Right hindlimb (tissue), 1 donor: ENCODE data around the gene TLCD3B.
"Not testable (repeated sequence)": the region's sequence is repeated elsewhere in the genome, so short reads cannot be mapped to it uniquely, and the experiment has no call there.

Experiments used
- DNase-seq: peaks from one replicate; pipeline ENCODE4 v3.0.0-alpha.2; 2018

TLCD3B gene

DNA sequence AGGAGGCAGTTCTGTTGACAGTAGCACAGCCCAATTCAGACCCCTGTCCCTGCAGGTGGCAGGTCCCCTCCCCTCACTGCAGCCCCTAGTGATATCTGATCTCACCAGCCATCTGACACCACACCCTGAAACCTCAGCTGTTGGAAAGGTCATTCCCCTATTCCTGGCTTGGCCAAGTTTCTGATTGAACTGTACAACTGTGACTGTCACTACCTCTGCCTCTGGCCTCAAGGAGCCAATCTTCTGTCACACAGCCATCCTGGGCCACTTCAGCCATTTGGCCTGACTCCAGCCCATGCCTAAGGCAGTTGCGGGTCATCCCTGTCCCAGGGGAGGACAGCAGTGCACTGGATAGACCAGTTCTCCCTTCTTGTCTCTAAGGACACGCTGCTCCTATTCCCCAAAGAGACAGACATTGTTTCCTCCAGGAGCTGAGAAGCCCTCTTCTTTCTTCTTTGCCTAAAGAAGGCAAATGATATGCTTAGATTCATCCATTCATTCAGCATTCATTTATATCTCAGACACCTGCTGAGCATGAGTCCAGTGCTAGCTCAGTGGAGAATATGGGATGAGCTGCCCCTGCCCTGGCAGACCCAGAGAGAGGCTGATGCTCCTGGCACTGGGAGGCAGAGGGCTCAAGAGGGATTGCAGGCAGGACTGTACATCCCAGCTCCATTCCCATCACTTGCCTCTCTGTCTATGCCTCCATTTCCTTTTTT, 29.9 kb upstream of the TLCD3B start:
- peak; percentile 68 for DNase-seq

DNA sequence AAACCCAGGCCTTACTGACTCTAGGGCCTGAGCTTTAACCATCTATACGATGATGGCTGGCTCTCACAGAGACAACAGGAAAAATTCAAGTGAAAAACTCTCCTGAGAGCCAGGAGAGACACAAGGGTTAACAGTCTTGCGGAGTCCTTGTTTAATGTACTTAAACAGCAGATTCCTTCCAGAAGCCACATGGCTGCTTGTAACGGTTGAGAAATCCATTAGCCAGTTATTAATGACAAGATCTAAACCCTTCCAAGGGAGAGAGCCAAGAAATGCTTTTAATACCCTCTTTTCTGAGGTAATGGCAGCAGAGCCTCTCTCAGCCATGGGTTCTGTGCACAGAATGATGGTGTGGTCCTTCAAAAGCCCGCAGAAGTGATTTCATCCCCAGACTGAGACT, 29.3 kb upstream of the TLCD3B start:
- DNase-seq, result no peak

DNA sequence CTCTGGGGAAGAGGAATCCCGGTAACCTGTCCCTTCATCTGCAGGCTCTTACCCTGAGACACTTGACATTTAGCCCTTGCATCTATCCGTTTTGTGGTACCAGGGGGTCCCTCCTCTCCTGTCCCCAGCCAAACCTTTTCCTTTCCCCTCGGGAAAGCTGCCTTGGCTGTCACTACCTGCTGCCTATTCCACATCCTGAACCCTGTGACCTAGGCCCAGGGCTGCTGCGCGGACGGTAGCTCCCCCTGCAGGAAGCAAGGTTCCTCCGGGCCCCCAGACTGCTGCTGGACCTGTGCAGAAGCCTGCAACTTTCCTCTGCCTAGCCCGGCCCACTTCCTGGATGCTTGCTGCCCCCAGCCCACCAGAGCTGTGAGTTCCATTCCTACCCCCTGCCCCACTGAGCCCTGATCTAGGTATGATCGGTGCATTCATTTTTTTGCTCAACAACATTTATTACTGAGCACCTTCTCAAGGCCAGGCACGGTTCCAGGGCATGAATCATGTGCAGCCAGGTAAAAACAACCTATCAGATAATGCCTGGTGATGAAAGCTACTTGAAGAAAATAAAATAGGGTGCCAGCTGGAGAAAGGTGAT, 24.0 kb upstream of the TLCD3B start:
- no peak for DNase-seq

DNA sequence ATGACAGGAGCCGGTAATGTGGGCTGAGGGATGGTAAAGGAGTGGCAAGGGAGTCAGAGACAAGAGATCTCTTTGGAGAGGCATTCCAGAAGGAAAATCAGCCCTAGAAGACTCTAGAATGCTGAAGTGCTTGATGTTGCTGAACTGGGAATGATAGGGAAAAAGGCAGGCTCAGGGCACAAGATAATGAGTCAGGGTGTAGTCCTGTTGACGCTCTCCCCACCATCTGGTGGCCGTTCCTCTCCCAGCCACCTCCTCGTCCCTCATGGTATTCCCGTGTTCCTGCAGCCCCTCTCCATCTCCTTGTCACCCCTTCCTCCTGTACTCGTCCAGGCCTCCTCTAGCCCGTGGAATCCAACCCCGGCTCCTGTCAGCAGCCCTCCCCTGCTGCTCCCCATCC, 23.4 kb upstream of the TLCD3B start:
- DNase-seq, result no peak

DNA sequence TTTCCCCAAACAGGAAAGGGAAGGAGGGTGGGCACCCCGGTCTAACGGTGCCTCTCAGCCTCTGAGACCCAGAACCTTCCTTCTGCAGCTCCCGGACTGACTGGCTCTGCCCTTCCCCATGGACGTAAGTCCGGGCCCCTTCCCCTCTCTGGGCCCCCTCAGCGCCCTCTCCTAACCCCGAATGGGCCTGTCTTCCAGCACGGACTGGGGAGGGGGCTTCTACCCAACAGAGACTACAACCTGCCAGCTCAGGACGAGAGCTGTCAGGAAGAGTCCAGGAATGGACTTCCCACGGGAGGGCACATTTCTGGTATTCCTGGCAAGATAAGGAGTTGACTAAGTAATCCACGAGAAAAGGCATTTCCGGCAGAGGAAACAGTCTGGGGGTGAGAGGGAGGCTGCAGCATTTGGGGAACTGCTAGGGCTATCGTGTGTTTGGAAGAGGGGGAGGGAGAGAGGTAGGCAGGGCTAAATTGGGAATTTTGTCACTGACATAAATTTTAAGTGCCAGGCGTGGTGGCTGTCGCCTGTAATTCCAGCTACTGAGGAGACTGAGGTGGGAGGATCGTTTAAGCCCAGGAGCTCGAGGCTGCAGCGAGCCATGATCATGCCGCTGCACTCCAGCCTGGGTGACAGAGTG, 22.4 kb upstream of the TLCD3B start:
- DNase-seq, result peak; percentile 31

DNA sequence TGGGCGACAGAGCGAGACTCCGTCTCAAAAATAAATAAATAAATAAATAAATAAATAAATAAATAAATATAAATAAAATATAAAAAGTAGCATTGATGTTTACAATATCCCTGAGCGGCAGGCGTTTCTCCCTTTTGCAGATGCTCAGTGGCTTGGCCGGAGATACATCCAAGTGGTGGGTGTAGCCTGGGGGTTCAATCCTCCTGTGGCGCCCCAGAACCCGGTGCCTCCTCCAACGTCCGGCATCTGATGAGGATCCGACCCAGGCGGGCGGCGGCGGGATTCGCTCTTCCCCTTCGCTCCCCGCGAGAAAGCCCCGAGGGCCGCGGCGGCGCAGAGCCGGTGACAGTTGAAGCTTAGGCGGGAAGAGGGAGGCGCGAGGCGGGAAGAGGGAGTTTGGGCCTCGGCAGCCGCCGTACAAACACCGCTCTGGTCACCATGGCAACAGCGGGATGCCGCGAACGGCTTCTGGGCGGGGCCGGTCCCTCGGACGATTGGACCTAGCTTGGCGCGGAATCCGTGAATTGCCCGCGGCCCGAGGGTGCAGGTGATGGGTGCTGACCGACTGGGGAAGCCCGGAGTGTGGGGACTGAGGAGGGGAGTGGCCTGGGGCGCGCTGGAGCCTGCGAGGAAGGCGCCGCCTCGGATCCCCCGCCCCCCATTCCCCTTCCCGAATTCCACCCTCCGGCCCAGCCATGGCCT, 21.8 kb upstream of the TLCD3B start:
- peak; percentile 94 for DNase-seq

DNA sequence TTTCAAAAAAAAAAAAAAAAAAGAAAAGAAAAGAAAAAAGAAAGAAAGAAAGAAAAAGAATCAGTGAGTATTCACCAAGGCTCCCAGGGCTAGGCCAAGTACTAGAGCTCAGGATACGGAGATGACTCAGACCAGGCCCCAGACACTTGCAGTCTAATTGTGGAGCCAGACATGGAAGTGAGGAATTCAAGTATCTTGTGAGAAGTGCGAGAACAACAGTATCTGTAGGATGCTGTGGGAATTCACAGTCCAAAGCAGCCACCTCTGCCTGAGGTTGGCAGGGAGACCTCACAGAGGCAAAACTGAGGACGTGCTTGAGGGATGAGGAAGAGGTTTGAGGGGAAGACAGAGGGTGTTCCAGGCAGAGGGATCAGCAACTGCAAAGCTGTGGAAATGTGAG, 20.4 kb upstream of the TLCD3B start:
- DNase-seq, result no peak

DNA sequence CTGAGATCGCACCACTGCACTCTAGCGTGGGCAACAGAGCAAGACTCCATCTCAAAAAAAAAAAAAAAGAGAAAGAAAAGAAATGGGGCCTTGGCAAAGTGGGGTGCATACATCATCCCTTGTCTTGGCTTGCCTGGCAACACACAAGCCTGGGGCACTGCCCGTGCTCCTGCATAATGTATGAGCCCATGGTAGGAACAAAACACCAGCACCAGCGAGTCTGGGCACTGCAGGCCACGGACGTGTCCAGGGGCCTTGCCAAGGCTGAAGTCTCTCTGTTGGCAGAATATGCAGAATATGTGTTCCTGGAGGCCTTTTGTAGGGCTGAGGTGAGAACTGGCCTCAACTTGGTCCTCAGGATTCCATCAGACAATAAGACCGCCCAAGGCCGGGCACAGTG, 18.8 kb upstream of the TLCD3B start:
- DNase-seq, result no peak

DNA sequence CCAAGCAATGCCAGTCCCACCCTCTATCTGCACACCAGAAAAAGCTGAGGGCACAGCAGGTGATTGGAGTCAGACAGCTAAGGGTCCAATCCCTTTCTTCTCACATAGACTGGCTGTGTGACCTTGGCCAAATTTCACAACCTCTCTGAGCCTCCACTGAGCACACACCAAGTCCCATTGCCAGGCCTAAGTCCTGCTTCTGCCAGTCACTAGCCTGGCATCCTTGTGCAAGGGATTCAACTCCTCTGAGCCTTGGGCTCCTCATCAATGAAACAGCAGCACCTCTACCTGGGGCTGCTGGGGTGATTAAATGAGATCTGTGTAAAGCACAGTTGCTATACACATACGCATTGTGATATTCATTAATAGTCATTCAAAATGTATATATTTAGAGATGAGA, 15.5 kb upstream of the TLCD3B start:
- DNase-seq, result no peak

DNA sequence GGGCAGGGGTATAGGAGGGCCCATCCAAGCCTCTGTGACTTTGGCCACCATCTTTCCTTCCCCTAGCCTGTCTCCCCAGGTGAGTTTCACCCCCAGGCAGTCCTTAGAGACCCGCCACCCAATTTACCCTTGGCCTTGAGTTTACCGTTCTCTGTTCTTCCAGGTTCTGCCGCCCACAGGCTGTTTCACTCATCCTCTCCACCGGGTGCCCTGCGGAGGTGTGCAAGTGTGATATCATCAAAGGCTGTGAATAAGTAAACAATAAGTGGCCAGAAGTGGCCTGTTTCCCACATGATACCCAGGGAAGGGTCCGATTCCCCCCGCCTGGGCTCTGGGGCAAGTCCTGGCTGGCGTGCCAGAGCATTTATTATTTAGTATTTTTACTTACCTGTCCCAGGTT, 15.1 kb upstream of the TLCD3B start:
- no peak for DNase-seq

DNA sequence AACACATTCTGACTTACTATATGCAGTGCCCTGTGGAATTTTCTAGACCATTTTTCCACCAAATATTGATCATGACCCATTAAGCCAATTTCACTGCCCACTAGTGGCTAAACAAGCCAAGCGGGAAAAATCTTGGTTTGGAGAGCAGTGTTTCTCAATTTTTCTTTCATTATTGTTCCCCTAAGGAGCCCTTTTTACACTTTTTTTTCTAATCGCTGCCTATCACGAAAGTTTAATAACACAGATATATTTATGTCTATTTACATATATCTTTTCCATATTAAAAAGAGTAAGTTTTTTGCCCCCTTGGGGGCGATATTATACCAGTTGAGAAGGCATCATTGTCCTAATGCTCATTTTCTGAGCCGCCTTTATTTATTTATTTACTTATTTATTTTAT, 10.8 kb upstream of the TLCD3B start:
- no peak for DNase-seq

DNA sequence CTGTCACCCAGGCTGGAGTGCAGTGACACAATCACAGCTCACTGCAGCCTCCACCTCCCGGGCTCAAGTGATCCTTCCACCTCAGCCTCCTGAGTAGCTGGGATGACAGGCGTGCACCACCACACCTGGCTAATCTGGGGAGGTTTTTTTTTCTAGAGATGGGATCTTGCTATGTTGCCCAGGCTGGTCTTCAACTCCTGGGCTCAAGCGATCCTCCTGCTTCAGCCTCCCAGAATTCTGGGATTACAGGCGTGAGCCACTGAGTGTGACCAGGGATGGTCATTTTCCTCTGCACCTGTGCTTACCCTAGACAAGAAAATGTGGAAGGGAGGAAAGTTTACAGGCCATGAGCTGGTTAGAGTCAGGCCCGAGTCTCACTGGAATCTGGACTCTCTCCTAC, 9.6 kb upstream of the TLCD3B start:
- not testable (repeated sequence) for DNase-seq

DNA sequence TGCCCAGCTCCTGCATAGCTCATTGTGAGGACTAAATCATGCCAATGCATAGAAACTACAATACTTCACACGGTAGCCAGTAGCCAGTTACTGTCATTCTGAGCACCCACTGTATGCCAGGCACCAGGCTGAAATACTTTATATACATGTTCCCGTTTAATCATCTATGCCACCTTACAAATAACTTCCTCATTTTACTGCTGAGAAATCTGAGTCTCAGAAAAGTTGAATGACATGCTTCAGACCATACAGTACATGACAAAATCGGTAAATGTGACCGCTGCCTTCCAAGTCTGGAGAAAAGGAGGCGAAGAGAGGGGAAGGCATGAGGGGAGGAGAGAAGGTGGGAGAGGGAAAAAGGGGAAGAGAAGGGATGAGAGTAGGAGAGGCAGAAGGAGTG, 9.2 kb upstream of the TLCD3B start:
- no peak for DNase-seq

DNA sequence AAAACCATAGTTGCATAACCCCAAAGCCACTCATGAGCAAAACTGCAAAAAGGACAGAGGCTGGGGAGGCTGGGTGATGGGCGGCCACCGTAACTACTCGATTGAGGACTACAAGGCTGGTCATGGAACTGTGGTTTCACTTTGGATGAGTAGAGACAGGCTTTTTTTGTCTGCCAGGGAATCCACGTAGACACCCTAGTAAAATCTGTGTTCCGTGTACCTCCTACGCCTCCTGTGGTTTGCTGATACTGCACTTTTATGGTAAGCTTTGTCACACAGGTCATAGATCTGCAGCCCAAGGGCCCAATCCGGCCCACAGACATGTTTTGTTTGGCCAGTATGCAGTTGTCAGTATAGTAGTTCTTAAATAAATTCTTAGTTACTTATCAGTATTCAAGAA, 2.2 kb upstream of the TLCD3B start:
- no peak for DNase-seq

DNA sequence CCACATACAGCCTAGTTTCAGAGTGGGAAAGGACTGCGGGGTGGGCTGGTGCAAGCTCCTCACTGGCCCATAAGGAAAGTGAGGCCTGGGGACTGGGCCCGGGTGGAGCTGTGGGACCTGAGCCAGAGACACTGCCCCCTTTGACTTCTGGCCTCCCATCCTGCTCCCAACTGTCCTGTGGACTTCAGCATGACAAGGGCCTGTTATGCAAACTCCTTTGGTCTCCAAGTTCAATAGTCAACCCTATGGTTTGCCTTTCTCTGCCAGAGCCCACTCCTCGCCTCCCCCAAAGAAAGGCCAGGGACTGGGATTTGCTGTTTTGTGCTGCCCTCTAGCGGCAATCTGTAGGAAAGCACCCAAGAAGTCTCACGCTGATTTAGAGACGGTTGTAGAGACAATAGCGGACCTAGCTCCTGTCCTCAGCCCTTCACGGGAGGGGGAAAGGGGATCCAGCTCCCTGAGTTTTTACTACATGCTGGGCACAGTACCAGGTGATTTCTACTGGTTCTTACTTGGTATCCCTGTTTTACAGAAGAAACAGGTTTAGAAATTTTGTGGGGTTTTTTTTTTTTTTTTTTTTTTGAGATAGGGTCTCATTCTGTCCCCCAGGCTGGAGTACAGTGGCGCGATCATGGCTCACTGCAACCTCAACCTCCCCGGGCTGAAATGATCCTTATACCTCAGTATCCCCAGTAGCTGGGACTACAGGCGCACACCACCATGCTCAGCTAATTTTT, 1.2 kb upstream of the TLCD3B start:
- DNase-seq, result peak; percentile 36

DNA sequence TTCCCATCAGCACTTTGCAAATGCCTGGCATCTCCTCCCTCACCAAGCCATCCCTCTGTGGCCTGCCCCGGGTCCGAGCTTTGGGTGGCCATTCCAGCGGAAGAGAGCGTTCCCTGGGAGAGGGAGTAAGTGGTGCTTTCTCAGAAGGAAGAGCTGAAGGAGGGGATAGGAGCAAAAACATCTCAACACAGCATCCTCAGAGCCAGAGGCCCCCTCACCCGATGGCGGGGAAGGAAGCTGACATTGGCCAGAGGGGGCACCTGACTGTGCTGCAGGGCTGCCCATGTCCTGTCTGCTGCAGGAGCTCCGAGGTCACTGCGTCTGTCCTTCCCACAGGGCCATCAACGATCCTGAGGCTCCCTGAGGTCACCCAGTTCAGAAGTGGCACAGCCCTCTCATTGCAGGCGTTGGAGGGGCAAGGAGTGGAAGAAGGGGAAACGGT, 427 bp upstream of the TLCD3B start:
- no peak for DNase-seq

DNA sequence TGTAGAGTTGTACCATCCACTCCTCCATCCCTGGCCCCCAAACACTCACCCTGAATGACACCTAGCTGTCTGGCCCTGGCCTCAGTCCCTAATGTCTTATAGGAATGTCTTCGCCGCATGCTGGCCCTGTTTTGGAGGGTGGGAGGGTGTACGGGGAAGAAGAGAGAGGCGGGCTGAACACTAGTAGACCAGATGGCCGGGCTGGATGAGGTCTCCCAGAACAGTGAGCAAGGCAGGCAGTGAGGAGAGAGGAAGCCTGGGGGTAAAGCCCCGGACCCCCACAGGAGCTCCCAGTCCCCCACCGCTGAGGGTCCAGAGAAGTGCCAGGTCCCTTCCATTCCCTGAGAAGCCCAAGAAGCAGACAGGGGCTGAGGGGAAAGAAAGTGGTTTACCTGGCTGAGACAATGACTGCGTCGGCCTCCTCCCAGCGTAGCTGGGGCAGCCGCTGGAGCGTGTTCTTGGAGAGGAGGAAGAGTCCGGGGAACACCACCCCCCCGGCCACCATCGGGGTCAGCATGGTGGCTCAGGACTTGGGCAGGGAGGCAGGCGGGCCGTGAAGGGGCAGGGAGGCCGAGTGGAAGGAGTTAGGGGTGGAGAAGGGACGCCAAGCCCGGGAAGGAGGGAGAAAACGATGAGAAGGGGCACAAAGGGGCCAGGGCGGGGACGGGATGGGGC, 923 bp downstream of the TLCD3B start:
- no peak for DNase-seq

DNA sequence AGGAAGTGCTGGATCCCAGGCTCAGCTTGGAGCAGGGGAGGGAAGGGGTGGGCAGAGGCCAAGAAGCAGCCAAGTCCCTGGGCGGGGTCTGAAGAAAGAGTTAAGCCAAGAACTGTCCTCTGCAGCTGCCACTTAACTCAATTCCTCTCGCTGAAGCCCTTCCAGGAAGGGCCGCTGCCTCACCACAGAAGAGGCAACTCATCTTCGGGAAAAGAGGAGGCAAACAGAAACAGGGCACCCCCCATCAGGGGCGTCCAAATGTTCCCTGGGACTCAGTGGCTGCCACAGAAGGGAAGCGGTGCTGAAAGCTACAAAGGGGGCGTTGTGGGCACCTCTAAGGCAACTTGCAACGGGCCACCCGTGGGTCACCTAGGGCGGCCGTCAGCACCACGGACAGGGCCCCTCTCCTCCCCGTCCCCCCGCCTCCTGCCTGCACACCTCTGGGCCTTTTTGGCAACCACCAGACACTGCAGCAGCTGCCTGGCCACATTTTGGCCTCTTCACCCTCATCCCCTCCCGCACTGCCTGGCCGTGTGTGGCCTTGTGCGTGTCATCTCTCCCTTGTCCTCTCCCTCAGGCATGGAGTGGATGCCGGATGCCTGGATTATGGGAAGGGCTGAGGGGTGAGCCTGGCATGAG, 2.5 kb downstream of the TLCD3B start:
- peak; percentile 54 for DNase-seq

DNA sequence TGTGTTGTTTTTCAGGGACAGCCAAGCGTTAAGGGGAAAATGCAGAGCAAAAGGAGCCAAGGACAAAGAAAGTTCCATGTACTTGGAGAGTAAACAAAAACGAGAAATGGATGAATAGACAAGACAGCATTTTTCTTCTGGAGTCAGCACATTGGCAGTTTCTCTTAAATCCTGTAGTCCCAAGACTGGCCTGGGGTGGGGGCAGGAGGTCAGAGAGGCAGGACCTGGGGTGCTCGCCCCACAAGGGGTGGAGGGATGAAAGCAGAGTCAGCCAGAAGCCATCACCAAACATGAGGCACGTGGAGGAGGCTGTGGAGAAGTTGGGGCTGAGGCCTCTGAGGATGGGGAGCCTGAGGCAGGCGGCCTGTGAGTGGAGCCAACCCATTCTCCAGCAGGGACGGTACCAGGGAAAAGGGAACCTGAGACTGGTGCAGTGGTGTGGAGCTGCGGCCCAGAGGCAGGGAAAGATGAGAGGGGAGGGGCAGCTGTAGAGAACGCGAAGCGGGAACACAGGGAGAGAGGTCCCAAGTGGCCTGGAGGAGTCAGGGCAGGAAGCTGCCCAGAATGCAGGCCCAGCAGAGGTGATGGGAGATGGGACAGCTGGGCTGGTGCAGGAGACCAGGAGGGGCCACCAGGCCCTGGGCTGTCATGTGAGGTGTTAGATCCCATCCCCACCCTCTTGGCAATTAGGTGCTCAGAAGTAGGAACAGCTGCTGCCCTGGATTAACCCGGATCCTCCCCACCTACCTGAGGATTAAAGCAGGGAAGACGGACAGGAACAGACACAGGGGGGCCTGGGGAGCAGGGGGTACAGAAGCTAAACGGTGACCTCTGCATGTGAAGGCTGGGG, 3.3 kb downstream of the TLCD3B start:
- no peak for DNase-seq

DNA sequence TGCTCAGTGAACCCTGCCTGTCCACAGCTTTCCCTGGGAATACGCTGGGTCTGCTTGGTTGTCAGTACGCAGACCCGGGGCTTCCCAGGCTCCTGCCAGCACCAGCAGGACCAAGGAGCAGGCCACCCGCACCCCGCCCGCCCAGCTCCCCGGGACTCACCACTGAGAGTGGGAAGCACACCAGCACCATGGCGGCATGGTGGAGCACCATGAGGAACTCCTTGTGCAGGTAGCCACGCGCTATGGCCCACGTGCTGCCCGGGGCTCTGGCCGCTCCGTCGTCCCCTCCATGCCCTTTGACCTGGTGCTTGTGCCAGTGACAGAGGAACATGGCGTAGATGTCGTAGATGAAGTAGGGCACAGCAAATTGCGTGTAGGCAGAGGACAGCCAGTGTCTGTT, 4.6 kb downstream of the TLCD3B start:
- DNase-seq, result no peak

DNA sequence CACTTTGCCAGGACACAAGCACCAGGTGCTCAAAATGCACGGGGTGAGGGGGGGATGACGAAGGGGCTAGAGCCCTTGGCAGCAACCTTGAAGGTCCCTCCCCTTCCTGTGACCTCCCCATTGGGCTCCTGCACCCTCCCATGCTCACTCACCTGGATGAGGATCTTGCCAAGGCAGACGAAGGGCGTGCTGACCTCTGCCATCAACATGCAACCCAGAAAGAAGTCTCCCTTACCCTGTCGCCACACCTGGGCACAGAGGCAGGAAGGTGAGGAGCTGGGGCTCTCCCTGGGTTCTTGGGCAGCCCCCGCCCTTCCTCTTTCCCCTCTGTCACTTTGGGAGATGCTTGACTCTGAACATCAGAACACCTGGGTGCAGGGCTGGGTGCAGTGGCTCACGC, 5.5 kb downstream of the TLCD3B start:
- no peak for DNase-seq
